ENCODE data around the gene PFKFB4. TPM values are rescaled to one million over a fixed set of nuclear protein-coding genes. Genes with fewer than 3 reads are reported as not detected.

Gene PFKFB4
- total RNA-seq, 3 donors from 2014 or later (not counting 1 experiment from before 2014, with no cell fraction given): 2.4 to 4.3 (median 3.6) TPM

- intact Hi-C loops (cut with micrococcal nuclease): no loop called here
- H3K27me3 ChIP-seq (ENCODE audit: control insufficient read depth, insufficient read depth, low read length): peaks cover 2% of the 10 kb centered on the region
- WGBS (ENCODE audit: insufficient coverage): 90% methylated on average over 14 of the region's 14 CpGs
- H3K9me3 ChIP-seq (ENCODE audit: control insufficient read depth, insufficient read depth, low read length): no peaks in the 10 kb centered on the region
- Mint-ChIP-seq H3K27me3 (ENCODE audit: low read depth in 2 of 2) (peaks cover 25 to 30% of the 10 kb centered on the region in 2 donors), H3K4me3 (no peak overlapping the region), H3K4me1 (peaks cover 0 to 11% of the 10 kb centered on the region in 2 donors), H3K36me3 (no peaks in the 10 kb centered on the region), H3K9me3 (no peaks in the 10 kb centered on the region), H3K27ac (no peak overlapping the region)
- no peak for TF ChIP-seq CTCF (IDR thresholded peaks at IDR 0.05)
- DNase-seq: no peak
- H3K27ac ChIP-seq (ENCODE audit: low read length): no peak overlapping the region
- ATAC-seq: no peak
- no peak overlapping the region for H3K4me3 ChIP-seq (ENCODE audit: low read length)
- no peaks in the 10 kb centered on the region for H3K4me1 ChIP-seq (ENCODE audit: control insufficient read depth, insufficient read depth, low read length)
- no peaks in the 10 kb centered on the region for H3K36me3 ChIP-seq (ENCODE audit: control insufficient read depth, insufficient read depth, low read length)
These were observed 34.8 kb upstream of the PFKFB4 start for GRCh38 chr3:48591436-48591835.

GRCh38 chr3:48588230-48588629 is 31.6 kb upstream of the PFKFB4 start:
- Mint-ChIP-seq H3K27ac (no peak overlapping the region), H3K9me3 (no peaks in the 10 kb centered on the region), H3K4me3 (no peak overlapping the region), H3K36me3 (no peaks in the 10 kb centered on the region), H3K4me1 (no peaks in the 10 kb centered on the region), H3K27me3 (ENCODE audit: low read depth in 2 of 2) (peaks cover 18% of the 10 kb centered on the region in 2 donors)
- intact Hi-C loops (cut with micrococcal nuclease): no loop called here
- WGBS (ENCODE audit: insufficient coverage): 61% methylated on average over 15 of the region's 15 CpGs
- Histone ChIP-seq H3K4me1 (ENCODE audit: control insufficient read depth, insufficient read depth, low read length) (no peaks in the 10 kb centered on the region), H3K27ac (ENCODE audit: low read length) (no peak overlapping the region), H3K27me3 (ENCODE audit: control insufficient read depth, insufficient read depth, low read length) (no peaks in the 10 kb centered on the region), H3K4me3 (ENCODE audit: low read length) (no peak overlapping the region), H3K9me3 (ENCODE audit: control insufficient read depth, insufficient read depth, low read length) (no peaks in the 10 kb centered on the region), H3K36me3 (ENCODE audit: control insufficient read depth, insufficient read depth, low read length) (no peaks in the 10 kb centered on the region)
- TF ChIP-seq CTCF (IDR thresholded peaks at IDR 0.05): no peak
- ATAC-seq (no peak), DNase-seq (no peak)

GRCh38 chr3:48587686-48588085 is 31.1 kb upstream of the PFKFB4 start:
- H3K36me3 Mint-ChIP-seq: no peaks in the 10 kb centered on the region
- no peaks in the 10 kb centered on the region for H3K36me3 ChIP-seq (ENCODE audit: control insufficient read depth, insufficient read depth, low read length)
- intact Hi-C loops (cut with micrococcal nuclease): no loop called here
- DNase-seq (no peak), ATAC-seq (no peak)
- no peak overlapping the region for H3K4me3 Mint-ChIP-seq
- 86% methylated on average over 11 of the region's 11 CpGs for WGBS (ENCODE audit: insufficient coverage)
- H3K27me3 ChIP-seq (ENCODE audit: control insufficient read depth, insufficient read depth, low read length): no peaks in the 10 kb centered on the region
- H3K9me3 ChIP-seq (ENCODE audit: control insufficient read depth, insufficient read depth, low read length): no peaks in the 10 kb centered on the region
- no peak overlapping the region for H3K4me3 ChIP-seq (ENCODE audit: low read length)
- H3K27ac Mint-ChIP-seq: no peak overlapping the region
- no peak for TF ChIP-seq CTCF (IDR thresholded peaks at IDR 0.05)
- H3K4me1 Mint-ChIP-seq: no peaks in the 10 kb centered on the region
- no peaks in the 10 kb centered on the region for H3K9me3 Mint-ChIP-seq
- H3K27ac ChIP-seq (ENCODE audit: low read length): no peak overlapping the region
- H3K27me3 Mint-ChIP-seq (ENCODE audit: low read depth in 2 of 2): peaks cover 18% of the 10 kb centered on the region in 2 donors
- no peaks in the 10 kb centered on the region for H3K4me1 ChIP-seq (ENCODE audit: control insufficient read depth, insufficient read depth, low read length)

- no peak overlapping the region for H3K4me3 ChIP-seq (ENCODE audit: low read length)
- Mint-ChIP-seq H3K4me1 (no peaks in the 10 kb centered on the region), H3K27me3 (ENCODE audit: low read depth in 2 of 2) (peaks cover 13 to 18% of the 10 kb centered on the region in 2 donors), H3K27ac (no peak overlapping the region), H3K36me3 (no peaks in the 10 kb centered on the region), H3K9me3 (no peaks in the 10 kb centered on the region), H3K4me3 (no peak overlapping the region)
- DNase-seq: no peak
- no peaks in the 10 kb centered on the region for H3K4me1 ChIP-seq (ENCODE audit: control insufficient read depth, insufficient read depth, low read length)
- WGBS (ENCODE audit: insufficient coverage): 80% methylated on average over 8 of the region's 8 CpGs
- H3K27ac ChIP-seq (ENCODE audit: low read length): no peak overlapping the region
- H3K9me3 ChIP-seq (ENCODE audit: control insufficient read depth, insufficient read depth, low read length): no peaks in the 10 kb centered on the region
- intact Hi-C loops (cut with micrococcal nuclease): no loop called here
- no peaks in the 10 kb centered on the region for H3K27me3 ChIP-seq (ENCODE audit: control insufficient read depth, insufficient read depth, low read length)
- TF ChIP-seq CTCF (IDR thresholded peaks at IDR 0.05): no peak
- H3K36me3 ChIP-seq (ENCODE audit: control insufficient read depth, insufficient read depth, low read length): no peaks in the 10 kb centered on the region
- ATAC-seq: no peak
These were observed 28.8 kb upstream of the PFKFB4 start for GRCh38 chr3:48585411-48585810.
